Activated CD4-positive, alpha-beta memory T cell treated with anti-CD3 and anti-CD28 coated beads for 36 hours (primary cell): ENCODE measurements around the gene GNG7. TPM values are rescaled to one million over a fixed set of nuclear protein-coding genes. Genes with fewer than 3 reads are reported as not detected.

Source experiments
- CTCF ChIA-PET: fragments of 350-600 bp; sonication (Branson Sonifier 250); formaldehyde crosslinking; loops from one replicate; lab custom pipeline; 2021; ENCODE audit warnings: antibody characterized with exemption, inconsistent platforms; lab: Charles Lee
- POLR2A ChIA-PET: fragments of 350-600 bp; sonication (Branson Sonifier 250); formaldehyde crosslinking; loops from one replicate; lab custom pipeline; 2021; ENCODE audit warnings: antibody characterized with exemption; lab: Charles Lee
- DNase-seq: peaks from one replicate; pipeline ENCODE4 v3.0.0-alpha.2; 2020
- H3K27ac Mint-ChIP-seq: one replicate; pipeline ENCODE4 v1.8.0; 2021; ENCODE audit warnings: mixed read lengths
- H3K27me3 Mint-ChIP-seq: one replicate; pipeline ENCODE4 v1.8.0; 2021; ENCODE audit warnings: mixed read lengths
- H3K36me3 Mint-ChIP-seq: one replicate; pipeline ENCODE4 v1.8.0; 2021; ENCODE audit warnings: mixed read lengths
- H3K4me1 Mint-ChIP-seq: one replicate; pipeline ENCODE4 v1.8.0; 2021; ENCODE audit warnings: low read depth, mixed read lengths
- H3K4me3 Mint-ChIP-seq: one replicate; pipeline ENCODE4 v1.8.0; 2021; ENCODE audit warnings: mild to moderate bottlenecking, mixed read lengths
- H3K9me3 Mint-ChIP-seq: one replicate; pipeline ENCODE4 v1.8.0; 2021; ENCODE audit warnings: mixed read lengths
- intact Hi-C: fragments of 100-400 bp; cut with micrococcal nuclease; formaldehyde crosslinking; loops from one replicate; pipeline ENCODE4 v1.15.1; 2023
- microRNA-seq: library from miRNA; unstranded; fragments of <30 nt; microRNA quantifications from one replicate; pipeline ENCODE4 v1.2.0, GENCODE V29; 2022; ENCODE audit warnings: borderline number of aligned reads, borderline microRNAs expressed, borderline replicate concordance
- total RNA-seq, 2 experiments: library from RNA; stranded (reverse); gene quantifications; one replicate each; pipeline ENCODE4 v1.2.3, GENCODE V29; 2021

The GNG7 gene
- total RNA-seq, 2 experiments from 2014 or later, result 0.53 to 0.88 TPM

- no peak for DNase-seq
- ChIA-PET CTCF (interaction anchor here (0.7 to 2.2 kb wide), 7 partner anchors 13 to 157 kb away, joined by 3 to 10 read pairs (median 4); partner anchors contain the start of gene GADD45B), POLR2A (interaction anchor here (0.6 to 2.5 kb wide), 3 partner anchors 13 to 158 kb away, joined by 3 to 10 read pairs (median 4); partner anchors contain the start of genes GADD45B and TIMM13)
- intact Hi-C loops, result loop anchor here (5.0 kb wide), 1 partner anchor 36 kb away; the partner anchor contains the start of gene TIMM13
- peaks cover 4% of the 10 kb centered on the region for H3K4me1 Mint-ChIP-seq
- no peak overlapping the region for H3K27ac Mint-ChIP-seq
- peak overlapping the region; percentile 92 for H3K4me3 Mint-ChIP-seq
- H3K9me3 Mint-ChIP-seq, result no peaks in the 10 kb centered on the region
- H3K27me3 Mint-ChIP-seq, result no peaks in the 10 kb centered on the region
- no peaks in the 10 kb centered on the region for H3K36me3 Mint-ChIP-seq
These were observed 239.7 kb downstream of the GNG7 start for GRCh38 chr19:2462635-2463421.

- peaks cover 7% of the 10 kb centered on the region for H3K4me1 Mint-ChIP-seq
- peak overlapping the region; percentile 68 for H3K27ac Mint-ChIP-seq
- ChIA-PET CTCF (interaction anchor here (0.9 to 2.2 kb wide), 5 partner anchors 14 to 175 kb away, joined by 3 to 10 read pairs (median 5); partner anchors contain the start of gene GADD45B), POLR2A (interaction anchor here (1.0 to 2.5 kb wide), 2 partner anchors 14 to 159 kb away, joined by 3 to 10 read pairs; partner anchors contain the start of gene GADD45B)
- no peaks in the 10 kb centered on the region for H3K9me3 Mint-ChIP-seq
- intact Hi-C loops, result loop anchor here (5.0 kb wide), 1 partner anchor 35 kb away; the partner anchor contains the start of gene TIMM13
- peak; percentile 81 for DNase-seq
- H3K27me3 Mint-ChIP-seq, result no peaks in the 10 kb centered on the region
- peak overlapping the region; percentile 92 for H3K4me3 Mint-ChIP-seq
- H3K36me3 Mint-ChIP-seq, result peaks cover under 1% of the 10 kb centered on the region
These were observed 240.5 kb downstream of the GNG7 start for GRCh38 chr19:2461751-2462634.

Small RNA genes lying within 50 kb of the gene (microRNA-seq; reads per million reads assigned to microRNA genes)
- gene MIR7850, result 3.9 reads per million, percentile 5 among the genes with 10 or more reads in this experiment

Other genes with a start within 250 kb of the GNG7 start
- 100 to 1,000 TPM; 100 to 104 TPM for gene LMNB2, start 245.7 kb downstream of the GNG7 start, total RNA-seq
- gene GADD45B, start 226.6 kb downstream of the GNG7 start, total RNA-seq, result 10 to 100 TPM; 34.5 to 38.1 TPM
- gene DIRAS1, start 18.7 kb upstream of the GNG7 start, total RNA-seq, result under 1 TPM in 1 of 2 experiments, not detected in 1; 0.31 TPM
- 10 to 100 TPM; 21.0 to 24.0 TPM for gene SLC39A3, start 37.3 kb upstream of the GNG7 start, total RNA-seq
- 10 to 100 TPM; 45.6 to 46.2 TPM for gene SGTA, start 80.6 kb upstream of the GNG7 start, total RNA-seq
- gene THOP1, start 82.8 kb upstream of the GNG7 start, total RNA-seq, result 100 to 1,000 TPM; 126 TPM
- gene ZNF554, start 117.2 kb upstream of the GNG7 start, total RNA-seq, result 1 to 10 TPM; 2.0 TPM
- 1 to 10 TPM; 3.6 to 3.8 TPM for gene ZNF555, start 138.8 kb upstream of the GNG7 start, total RNA-seq
- not detected for gene ZNF556, start 164.6 kb upstream of the GNG7 start, total RNA-seq
- 1 to 10 TPM; 6.7 to 8.3 TPM for gene ZNF57, start 198.2 kb upstream of the GNG7 start, total RNA-seq
- 1 to 10 TPM; 4.3 to 4.8 TPM for gene ZNF77, start 242.3 kb upstream of the GNG7 start, total RNA-seq